ENCODE results near the gene DOHH. TPM values are rescaled to one million over a fixed set of nuclear protein-coding genes. Genes with fewer than 3 reads are reported as not detected.
"Not testable (repeated sequence)": the region's sequence is repeated elsewhere in the genome, so short reads cannot be mapped to it uniquely, and the experiment has no call there.

Gene DOHH
- total RNA-seq, 1 experiment from 2014 or later: 51.4 TPM

GRCh38 chr19:3532154-3532786, 31.8 kb upstream of the DOHH start:
- TF ChIP-seq EZH2phosphoT487 (IDR thresholded peaks at IDR 0.05; ENCODE audit: borderline replicate concordance, low read length) (no peak), CTCF (conservative IDR thresholded peaks at IDR 0.05; ENCODE audit: low read depth, low read length) (no peak), EZH2 (IDR thresholded peaks at IDR 0.05; ENCODE audit: low read length, unreplicated experiment) (no peak)
- ATAC-seq: no peak
- no TSS peak for BruUV-seq (replicated peaks)
- H3K4me3 ChIP-seq (ENCODE audit: low read length): no peak overlapping the region
- H4K20me1 ChIP-seq (ENCODE audit: low read length): no peaks in the 10 kb centered on the region
- no peak overlapping the region for H3K9ac ChIP-seq (ENCODE audit: low read length)
- H3K9me2 ChIP-seq (replicated peaks; ENCODE audit: low read length): no peaks in the 10 kb centered on the region
- H3F3A ChIP-seq (ENCODE audit: low read length, unreplicated experiment): no peaks in the 10 kb centered on the region
- H3K4me2 ChIP-seq (ENCODE audit: low read length): no peak overlapping the region
- H3K36me3 ChIP-seq (ENCODE audit: low read depth, low read length): no peaks in the 10 kb centered on the region; the same call in 1 of the 2 replicates
- H2AFZ ChIP-seq (ENCODE audit: low read length): no peak overlapping the region
- H3K4me1 ChIP-seq (ENCODE audit: insufficient read depth, low read length): no peaks in the 10 kb centered on the region
- H3K79me2 ChIP-seq (ENCODE audit: low read length): no peaks in the 10 kb centered on the region
- no peak overlapping the region for H3K27ac ChIP-seq (ENCODE audit: low read length)
- intact Hi-C loops (cut with micrococcal nuclease): no loop called here
- no peak for DNase-seq
- no peaks in the 10 kb centered on the region for H3K27me3 ChIP-seq (ENCODE audit: low read length)
- ChIA-PET POLR2A (ENCODE audit: unreplicated experiment) (no interaction called here), CTCF (no interaction called here)
- H3K9me3 ChIP-seq (ENCODE audit: low read length): no peaks in the 10 kb centered on the region

- intact Hi-C loops (cut with micrococcal nuclease): no loop called here
- Histone ChIP-seq H3K9me3 (ENCODE audit: low read length) (no peaks in the 10 kb centered on the region), H4K20me1 (ENCODE audit: low read length) (no peaks in the 10 kb centered on the region), H3K79me2 (ENCODE audit: low read length) (no peaks in the 10 kb centered on the region), H3K27ac (ENCODE audit: low read length) (no peak overlapping the region), H3K9ac (ENCODE audit: low read length) (no peak overlapping the region), H3F3A (ENCODE audit: low read length, unreplicated experiment) (no peaks in the 10 kb centered on the region), H3K4me1 (ENCODE audit: insufficient read depth, low read length) (no peaks in the 10 kb centered on the region), H3K4me3 (ENCODE audit: low read length) (no peak overlapping the region), H3K36me3 (ENCODE audit: low read depth, low read length) (no peaks in the 10 kb centered on the region; the same call in 1 of the 2 replicates), H3K27me3 (ENCODE audit: low read length) (no peaks in the 10 kb centered on the region), H2AFZ (ENCODE audit: low read length) (no peak overlapping the region), H3K4me2 (ENCODE audit: low read length) (no peak overlapping the region), H3K9me2 (replicated peaks; ENCODE audit: low read length) (no peaks in the 10 kb centered on the region)
- no TSS peak for BruUV-seq (replicated peaks)
- no peak for ATAC-seq
- POLR2A ChIA-PET (ENCODE audit: unreplicated experiment): no interaction called here
- DNase-seq: no peak
- CTCF ChIA-PET: no interaction called here
- TF ChIP-seq EZH2phosphoT487 (IDR thresholded peaks at IDR 0.05; ENCODE audit: borderline replicate concordance, low read length) (no peak), EZH2 (IDR thresholded peaks at IDR 0.05; ENCODE audit: low read length, unreplicated experiment) (no peak), CTCF (conservative IDR thresholded peaks at IDR 0.05; ENCODE audit: low read depth, low read length) (no peak)
Observed at GRCh38 chr19:3531716-3532115, 31.2 kb upstream of the DOHH start.

GRCh38 chr19:3530389-3530788, 29.9 kb upstream of the DOHH start:
- TF ChIP-seq EZH2 (IDR thresholded peaks at IDR 0.05; ENCODE audit: low read length, unreplicated experiment): no peak
- TF ChIP-seq EZH2phosphoT487 (IDR thresholded peaks at IDR 0.05; ENCODE audit: borderline replicate concordance, low read length): no peak
- no peak for TF ChIP-seq CTCF (conservative IDR thresholded peaks at IDR 0.05; ENCODE audit: low read depth, low read length)
- no peaks in the 10 kb centered on the region for H3K9me2 ChIP-seq (replicated peaks; ENCODE audit: low read length)
- H3F3A ChIP-seq (ENCODE audit: low read length, unreplicated experiment): no peaks in the 10 kb centered on the region
- no peak overlapping the region for H3K4me3 ChIP-seq (ENCODE audit: low read length)
- H3K4me1 ChIP-seq (ENCODE audit: insufficient read depth, low read length): no peaks in the 10 kb centered on the region
- H3K4me2 ChIP-seq (ENCODE audit: low read length): no peak overlapping the region
- H3K36me3 ChIP-seq (ENCODE audit: low read depth, low read length): no peaks in the 10 kb centered on the region; the same call in 1 of the 2 replicates
- DNase-seq (no peak), ATAC-seq (no peak)
- H3K79me2 ChIP-seq (ENCODE audit: low read length): no peaks in the 10 kb centered on the region
- no peaks in the 10 kb centered on the region for H3K9me3 ChIP-seq (ENCODE audit: low read length)
- BruUV-seq (replicated peaks): no TSS peak
- no peaks in the 10 kb centered on the region for H3K27me3 ChIP-seq (ENCODE audit: low read length)
- intact Hi-C loops (cut with micrococcal nuclease): no loop called here
- ChIA-PET CTCF (no interaction called here), POLR2A (ENCODE audit: unreplicated experiment) (no interaction called here)
- no peaks in the 10 kb centered on the region for H4K20me1 ChIP-seq (ENCODE audit: low read length)
- no peak overlapping the region for H3K9ac ChIP-seq (ENCODE audit: low read length)
- no peak overlapping the region for H2AFZ ChIP-seq (ENCODE audit: low read length)
- no peak overlapping the region for H3K27ac ChIP-seq (ENCODE audit: low read length)

GRCh38 chr19:3529299-3529698, 28.8 kb upstream of the DOHH start:
- H2AFZ ChIP-seq (ENCODE audit: low read length); DNase-seq; H4K20me1 ChIP-seq (ENCODE audit: low read length); H3K27me3 ChIP-seq (ENCODE audit: low read length); H3K4me2 ChIP-seq (ENCODE audit: low read length); H3K27ac ChIP-seq (ENCODE audit: low read length); intact Hi-C loops (cut with micrococcal nuclease); H3K9ac ChIP-seq (ENCODE audit: low read length); ATAC-seq; H3K9me3 ChIP-seq (ENCODE audit: low read length); H3K4me1 ChIP-seq (ENCODE audit: insufficient read depth, low read length); H3K9me2 ChIP-seq (replicated peaks; ENCODE audit: low read length); H3K4me3 ChIP-seq (ENCODE audit: low read length); POLR2A ChIA-PET (ENCODE audit: unreplicated experiment); H3K36me3 ChIP-seq (ENCODE audit: low read depth, low read length); BruUV-seq (replicated peaks); CTCF ChIA-PET; H3F3A ChIP-seq (ENCODE audit: low read length, unreplicated experiment); H3K79me2 ChIP-seq (ENCODE audit: low read length): not testable (repeated sequence)

Measured in PC-3 (cell line).